CD1c-positive myeloid dendritic cell (primary cell): ENCODE data around the gene KTI12.
"Not testable (repeated sequence)": the region's sequence is repeated elsewhere in the genome, so short reads cannot be mapped to it uniquely, and the experiment has no call there.

ENCODE experiments used
- DNase-seq: peaks from one replicate; pipeline ENCODE4 v3.0.0-alpha.2; 2016; ENCODE audit errors: extremely low spot score

Gene KTI12

GRCh38 chr1:52033190-52034049 is at the start of gene KTI12:
KTI12 (minus strand) TSS chr1:52033810; CDS start chr1:52033761, 49 bp downstream.
- DNase-seq: peak; percentile 93

- no peak for DNase-seq
These were observed 46.4 kb upstream of the KTI12 start for GRCh38 chr1:52080014-52080415.

- DNase-seq: not testable (repeated sequence)
These were observed 43.7 kb upstream of the KTI12 start for GRCh38 chr1:52077277-52077676.

GRCh38 chr1:52072291-52072690 is 38.7 kb upstream of the KTI12 start:
- no peak for DNase-seq

GRCh38 chr1:52070704-52071103 is 37.1 kb upstream of the KTI12 start:
- no peak for DNase-seq

- no peak for DNase-seq
These were observed 29.6 kb upstream of the KTI12 start for GRCh38 chr1:52063192-52063591.

GRCh38 chr1:52060822-52061221 is 27.2 kb upstream of the KTI12 start:
- no peak for DNase-seq

GRCh38 chr1:52059888-52060287 is 26.3 kb upstream of the KTI12 start:
- DNase-seq: no peak

GRCh38 chr1:52059321-52059720 is 25.7 kb upstream of the KTI12 start:
- no peak for DNase-seq

- DNase-seq: peak; percentile 39
These were observed 24.3 kb upstream of the KTI12 start for GRCh38 chr1:52057876-52058415.

- peak; percentile 68 for DNase-seq
These were observed 23.6 kb upstream of the KTI12 start for GRCh38 chr1:52057255-52057654.

GRCh38 chr1:52056937-52057231 is 23.3 kb upstream of the KTI12 start:
- DNase-seq: no peak

- peak; percentile 92 for DNase-seq
These were observed 22.7 kb upstream of the KTI12 start, which contains the start of gene BTF3L4 for GRCh38 chr1:52056163-52056936. BTF3L4 (plus strand) TSS chr1:52056295; CDS start chr1:52059848, 3,553 bp downstream.

GRCh38 chr1:52055866-52056162 is 22.2 kb upstream of the KTI12 start:
- DNase-seq: no peak

GRCh38 chr1:52055066-52055865 is 21.7 kb upstream of the KTI12 start, which contains the start of gene TXNDC12:
TXNDC12 (minus strand) TSS chr1:52055191; CDS start chr1:52055096, 95 bp downstream.
- DNase-seq: peak; percentile 89

GRCh38 chr1:52054496-52055065 is 21.0 kb upstream of the KTI12 start:
- DNase-seq: peak; percentile 16

- no peak for DNase-seq
These were observed 20.3 kb upstream of the KTI12 start for GRCh38 chr1:52053862-52054261.

GRCh38 chr1:52049337-52049736 is 15.7 kb upstream of the KTI12 start:
- not testable (repeated sequence) for DNase-seq

- DNase-seq: not testable (repeated sequence)
These were observed 12.1 kb upstream of the KTI12 start for GRCh38 chr1:52045666-52046195.

GRCh38 chr1:52045236-52045635 is 11.6 kb upstream of the KTI12 start:
- DNase-seq: no peak

- no peak for DNase-seq
These were observed 8.1 kb upstream of the KTI12 start for GRCh38 chr1:52041551-52042185.
